Measurements from ENCODE around the gene DAGLB. TPM values are rescaled to one million over a fixed set of nuclear protein-coding genes. Genes with fewer than 3 reads are reported as not detected.
"Not testable (repeated sequence)": the region's sequence is repeated elsewhere in the genome, so short reads cannot be mapped to it uniquely, and the experiment has no call there.

The DAGLB gene
- total RNA-seq, 1 donor from 2014 or later, result 15.4 TPM

DNA sequence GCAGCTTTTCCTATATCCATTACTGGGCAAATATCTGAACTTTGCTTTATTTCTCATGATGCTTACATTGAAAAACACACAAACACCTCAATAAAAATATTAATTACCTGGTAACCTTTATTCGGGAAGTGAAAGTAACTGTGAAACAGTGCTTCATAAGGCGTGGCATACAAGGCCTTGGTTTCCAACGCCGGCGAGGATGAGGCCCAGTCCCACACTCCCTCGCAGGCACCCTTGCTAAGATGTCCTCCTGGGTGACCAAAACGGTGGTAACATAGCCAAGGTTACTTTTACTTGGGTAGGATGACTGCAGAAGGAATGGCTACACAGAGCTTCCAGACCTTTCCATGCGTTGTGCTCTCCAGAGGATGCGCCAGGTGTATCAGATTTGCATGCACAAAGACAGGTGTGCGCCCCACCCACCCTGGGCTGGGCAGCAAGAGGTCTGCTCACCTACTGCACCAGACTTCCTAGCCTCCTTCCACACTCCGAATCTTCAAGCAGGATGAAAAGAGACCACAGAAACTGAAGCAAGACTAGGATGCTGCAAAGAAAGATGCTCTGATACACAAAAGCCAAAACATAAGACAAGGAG is 13.3 kb upstream of the DAGLB start:
- DNase-seq, result no peak

GRCh38 chr7:6460303-6460702 is 12.5 kb upstream of the DAGLB start:
- no peak for DNase-seq

GRCh38 chr7:6458676-6459075 is 10.9 kb upstream of the DAGLB start:
- DNase-seq, result not testable (repeated sequence)

DNA sequence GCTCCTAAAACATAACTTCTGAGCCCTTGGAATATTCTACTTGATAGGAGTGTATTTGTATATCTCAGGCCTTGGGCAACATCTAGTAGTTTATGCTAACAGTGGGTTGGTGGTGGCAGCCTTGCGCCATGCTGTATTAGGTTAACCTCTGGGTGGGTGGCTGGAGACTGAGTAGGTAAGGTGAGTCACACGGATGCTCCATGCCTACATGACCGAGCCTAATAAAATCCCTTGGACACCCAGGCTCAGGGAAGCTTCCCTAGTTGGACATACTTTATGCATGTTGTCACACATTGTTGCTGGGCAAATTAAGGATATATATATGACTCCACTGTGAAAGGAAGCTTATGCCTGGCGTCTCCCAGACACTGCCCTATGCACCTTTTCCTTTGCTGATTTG is 6.0 kb upstream of the DAGLB start:
- DNase-seq, result no peak

DNA sequence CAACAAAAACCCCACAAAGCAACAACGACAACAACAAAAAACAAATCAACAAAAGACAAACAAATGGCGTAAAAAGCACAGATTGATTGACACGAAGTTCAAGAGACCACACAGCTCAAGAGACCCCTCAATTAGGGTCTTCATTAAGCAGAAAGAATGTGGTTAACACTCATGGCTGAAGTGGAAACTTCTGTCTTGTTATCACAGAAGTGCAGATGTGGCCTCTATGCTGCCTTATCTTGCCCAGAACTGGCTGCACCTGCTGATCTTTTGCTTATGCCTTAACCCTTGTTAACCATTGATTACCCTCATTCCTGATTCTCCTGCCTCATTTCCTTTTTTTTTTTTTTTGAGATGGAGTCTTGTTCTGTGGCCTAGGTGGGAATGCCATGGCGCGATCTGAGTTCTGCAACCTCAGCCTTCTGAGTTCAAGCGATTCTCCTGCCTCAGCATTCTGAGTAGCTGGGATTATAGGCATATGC is 3.5 kb upstream of the DAGLB start:
- no peak for DNase-seq

GRCh38 chr7:6450591-6450990 is 2.8 kb upstream of the DAGLB start:
- not testable (repeated sequence) for DNase-seq

GRCh38 chr7:6449884-6450283 is 2.1 kb upstream of the DAGLB start:
- DNase-seq, result not testable (repeated sequence)

DNA sequence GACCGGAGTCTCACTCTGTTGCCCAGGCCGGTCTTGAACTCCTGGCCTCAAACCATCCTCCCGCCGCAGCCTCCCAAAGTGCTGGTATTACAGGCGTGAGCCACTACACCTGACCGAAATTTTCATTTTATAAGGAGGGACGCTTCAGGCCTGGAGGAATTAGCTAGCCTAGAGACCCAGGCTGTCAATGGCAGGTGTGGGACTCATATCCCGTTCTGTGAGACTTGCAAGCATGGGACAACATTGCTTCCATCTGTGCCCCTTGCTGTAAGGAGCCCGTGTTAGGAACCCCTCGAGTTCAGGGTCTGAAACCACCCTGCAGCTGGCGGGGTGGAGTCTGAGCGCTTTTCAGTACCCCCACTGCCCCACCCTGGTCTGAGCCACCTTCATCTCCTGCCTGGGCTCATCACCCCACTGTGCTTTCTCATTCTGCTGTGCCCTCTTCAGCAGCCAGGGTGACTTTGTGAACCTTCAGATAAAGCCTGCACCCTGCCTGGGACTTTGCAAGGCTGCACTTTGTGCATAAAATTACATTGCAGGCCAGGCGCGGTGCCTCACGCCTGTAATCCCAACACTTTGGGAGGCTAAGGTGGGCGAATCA is 1.3 kb upstream of the DAGLB start:
- DNase-seq, result no peak

DNA sequence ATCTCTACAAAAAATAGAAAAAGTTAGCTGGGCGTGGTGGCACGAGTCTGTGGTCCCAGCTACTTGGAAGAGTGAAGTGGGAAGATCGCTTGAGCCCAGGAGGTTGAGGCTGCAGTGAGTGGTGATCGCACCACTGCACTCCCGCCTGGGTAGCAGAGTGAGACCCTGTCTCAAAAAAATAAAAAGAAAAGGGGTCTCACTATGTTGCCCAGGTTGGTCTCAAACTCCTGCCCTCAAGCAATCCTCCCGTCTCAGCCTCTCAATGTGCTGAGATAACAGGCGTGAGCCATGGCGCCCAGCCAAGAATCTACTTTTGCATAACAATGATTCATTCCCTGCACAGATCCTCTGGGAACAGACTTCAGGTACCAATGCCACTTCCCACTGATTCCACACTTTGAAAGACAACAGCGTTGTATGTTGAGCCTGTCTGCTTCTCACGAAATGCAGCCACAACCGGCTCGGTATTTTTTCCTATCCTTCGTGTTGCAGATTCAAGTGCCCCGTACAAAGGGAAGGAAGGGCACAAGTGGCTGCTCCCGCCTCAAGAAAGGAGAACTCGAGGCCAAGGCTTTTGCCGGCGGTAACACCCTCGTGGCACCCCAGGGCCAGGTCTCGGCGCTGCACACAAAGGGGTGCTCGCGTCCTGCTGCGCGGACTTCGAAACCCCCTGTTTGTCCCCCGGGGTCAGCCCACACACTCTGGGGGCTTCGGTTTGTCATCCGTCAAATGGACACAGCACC is 745 bp downstream of the DAGLB start:
- peak; percentile 72 for DNase-seq

- no peak for DNase-seq
Observed at GRCh38 chr7:6444516-6445269, 3.1 kb downstream of the DAGLB start.

DNA sequence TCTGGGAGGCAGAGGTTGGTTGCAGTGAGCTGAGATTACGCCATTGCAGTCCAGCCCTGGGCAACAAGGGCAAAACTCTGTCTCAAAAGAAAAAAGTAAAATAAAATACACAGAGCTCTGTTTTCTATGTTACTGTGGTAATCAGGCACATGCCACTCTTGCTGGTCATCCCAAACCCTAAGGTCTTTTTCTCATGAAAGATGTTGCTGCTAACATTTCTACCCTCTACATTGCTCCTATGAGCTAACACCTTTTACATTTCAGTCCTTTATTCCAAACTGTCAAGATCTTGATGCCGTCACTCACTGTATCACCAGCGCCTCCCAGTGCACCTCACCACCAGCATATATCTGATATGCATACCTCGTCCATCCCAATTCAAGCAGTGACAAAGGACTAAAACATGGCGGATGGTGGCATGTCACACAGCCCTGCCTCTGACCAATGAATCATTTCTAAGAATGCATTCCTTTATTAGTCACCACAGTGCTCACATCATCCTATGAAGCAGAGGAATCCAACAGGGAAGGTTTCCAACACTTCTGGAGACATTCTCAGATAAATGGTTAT is 4.3 kb downstream of the DAGLB start:
- DNase-seq, result no peak

- no peak for DNase-seq
Observed at GRCh38 chr7:6442114-6442513, 5.6 kb downstream of the DAGLB start.

GRCh38 chr7:6440381-6440780 is 7.4 kb downstream of the DAGLB start:
- no peak for DNase-seq

DNA sequence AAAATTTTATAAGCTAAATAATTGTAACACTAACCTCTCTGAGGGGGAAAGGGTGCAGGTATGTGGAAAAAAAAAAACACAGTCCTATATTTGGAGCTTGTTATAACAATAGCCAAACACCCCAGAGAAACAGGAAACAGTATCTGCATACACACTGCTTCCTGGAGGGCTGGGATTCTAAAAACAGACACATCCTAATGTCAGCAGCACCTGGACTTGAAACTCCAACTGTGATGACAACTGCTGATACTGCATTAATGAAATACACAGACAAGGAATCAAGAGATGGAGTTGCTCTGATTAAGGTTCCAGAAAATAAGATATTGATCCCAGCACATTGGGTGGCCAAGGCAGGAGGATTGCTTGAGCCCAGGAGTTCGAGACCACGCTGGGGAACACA is 9.3 kb downstream of the DAGLB start:
- peak; percentile 56 for DNase-seq

- no peak for DNase-seq
Observed at GRCh38 chr7:6437251-6437650, 10.5 kb downstream of the DAGLB start.

- peak; percentile 25 for DNase-seq
Observed at GRCh38 chr7:6436385-6436685, 11.4 kb downstream of the DAGLB start.

- peak; percentile 90 for DNase-seq
Observed at GRCh38 chr7:6435486-6436384, 12.0 kb downstream of the DAGLB start.

DNA sequence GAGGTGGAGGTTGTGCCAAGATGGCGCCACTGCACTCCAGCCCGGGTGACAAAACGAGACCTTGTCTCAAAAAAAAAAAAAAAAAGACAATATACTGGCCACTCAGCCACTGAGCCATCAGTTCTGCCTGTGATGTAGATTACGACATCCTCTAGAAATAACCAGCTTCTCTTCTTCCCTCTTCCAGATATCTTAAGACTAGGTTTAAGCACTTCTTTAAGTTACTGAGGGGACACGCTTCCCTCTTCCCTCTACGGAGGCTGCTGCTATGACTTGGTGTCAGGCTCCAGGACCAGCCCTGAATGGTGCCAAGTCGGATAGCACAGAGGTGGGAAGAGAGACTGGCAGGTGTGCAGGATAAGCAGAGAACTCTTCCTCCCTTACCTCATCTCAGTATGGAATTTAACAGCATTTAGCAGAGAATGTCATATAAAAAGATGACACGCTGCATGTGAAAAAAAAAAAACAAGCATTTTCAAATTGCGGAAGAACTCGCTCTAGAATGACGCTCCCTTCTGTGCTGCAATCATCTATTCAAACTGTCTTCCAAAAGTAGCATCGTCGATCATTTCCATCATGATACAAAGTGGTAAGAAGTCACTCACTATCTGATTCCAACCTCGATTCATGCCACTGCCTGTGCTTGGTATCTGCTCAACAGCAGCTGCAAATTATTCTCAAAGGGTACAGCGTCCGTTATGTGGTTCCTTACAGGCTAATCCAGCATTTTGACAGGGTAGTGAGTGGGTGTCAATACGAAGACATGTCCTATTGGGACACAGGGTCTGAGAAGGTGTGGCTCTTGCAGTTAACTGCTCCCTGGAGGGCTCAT is 13.8 kb downstream of the DAGLB start:
- no peak for DNase-seq

DNA sequence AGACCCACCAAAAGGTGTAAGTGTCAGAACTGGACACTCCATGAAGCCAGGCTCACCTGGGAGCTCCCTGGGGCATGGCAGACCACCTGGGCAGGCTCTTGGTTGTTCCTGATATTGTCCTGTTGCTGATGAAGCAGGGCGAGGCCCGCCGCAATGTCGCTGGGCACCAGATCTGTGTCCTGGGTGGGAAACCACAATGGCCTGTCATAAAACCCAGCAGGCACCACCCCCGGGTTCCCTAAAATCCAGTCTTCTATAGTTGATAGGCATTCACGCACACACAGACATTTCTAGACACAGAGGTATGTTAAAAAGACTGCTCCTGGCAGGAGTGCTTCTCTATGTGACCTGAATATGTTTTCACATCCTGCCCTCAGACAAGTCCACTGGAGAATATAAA is 15.0 kb downstream of the DAGLB start:
- DNase-seq, result no peak

DNA sequence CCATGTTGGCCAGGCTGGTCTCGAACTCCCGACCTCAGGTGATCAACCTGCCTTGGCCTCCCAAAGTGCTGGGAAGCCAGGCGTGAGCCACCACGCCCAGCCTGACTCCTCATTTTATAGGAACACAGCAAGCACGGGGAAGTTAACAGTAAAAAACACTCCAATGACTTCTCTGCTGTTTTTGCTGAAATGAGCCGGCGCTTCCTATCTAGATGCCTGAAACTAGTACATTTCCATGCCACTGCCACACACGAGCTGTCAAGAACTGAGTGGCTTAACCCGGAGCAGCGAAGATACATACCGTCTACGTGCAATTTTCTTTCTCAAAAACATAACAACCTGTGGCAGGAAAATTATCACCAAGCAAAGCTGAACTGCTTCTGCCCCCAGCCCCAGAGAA is 16.8 kb downstream of the DAGLB start:
- no peak for DNase-seq

Measured in tongue (tissue), 2 donors.